M059J (cell line): ENCODE measurements around the gene KLHL33. TPM values are rescaled to one million over a fixed set of nuclear protein-coding genes. Genes with fewer than 3 reads are reported as not detected.
A peak's percentile ranks its signal among the peaks of the same experiment; 100 is the strongest.

ENCODE experiments used
- DNase-seq: peaks from one replicate; pipeline ENCODE4 v3.0.0-alpha.2; 2012; ENCODE audit warnings: low read depth
- total RNA-seq: library from RNA; depleted of rRNA; stranded (reverse); fragments of >200 nt; shearing (Covaris generic); gene quantifications from 2 replicates; pipeline ENCODE4 v1.2.3, GENCODE V29; 2014

The KLHL33 gene
- total RNA-seq, 1 experiment from 2014 or later = not detected

DNA sequence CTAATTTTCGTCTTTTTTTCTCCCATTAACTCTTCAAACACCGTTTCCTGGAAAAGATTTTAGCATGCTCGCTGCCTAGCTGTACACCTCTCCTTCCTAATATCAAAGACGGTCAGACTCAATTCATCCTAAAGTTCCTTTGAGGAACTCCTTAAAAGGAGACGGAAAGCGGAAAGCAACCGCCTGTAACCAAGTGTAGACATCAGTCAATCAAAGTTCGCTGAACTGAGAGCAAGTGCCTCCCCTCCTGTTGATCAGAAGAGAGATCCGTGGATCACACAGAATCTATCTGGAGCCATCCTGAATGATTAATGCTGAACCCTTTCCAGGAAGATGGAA is 22.3 kb downstream of the KLHL33 start:
- peak; percentile 25 for DNase-seq

DNA sequence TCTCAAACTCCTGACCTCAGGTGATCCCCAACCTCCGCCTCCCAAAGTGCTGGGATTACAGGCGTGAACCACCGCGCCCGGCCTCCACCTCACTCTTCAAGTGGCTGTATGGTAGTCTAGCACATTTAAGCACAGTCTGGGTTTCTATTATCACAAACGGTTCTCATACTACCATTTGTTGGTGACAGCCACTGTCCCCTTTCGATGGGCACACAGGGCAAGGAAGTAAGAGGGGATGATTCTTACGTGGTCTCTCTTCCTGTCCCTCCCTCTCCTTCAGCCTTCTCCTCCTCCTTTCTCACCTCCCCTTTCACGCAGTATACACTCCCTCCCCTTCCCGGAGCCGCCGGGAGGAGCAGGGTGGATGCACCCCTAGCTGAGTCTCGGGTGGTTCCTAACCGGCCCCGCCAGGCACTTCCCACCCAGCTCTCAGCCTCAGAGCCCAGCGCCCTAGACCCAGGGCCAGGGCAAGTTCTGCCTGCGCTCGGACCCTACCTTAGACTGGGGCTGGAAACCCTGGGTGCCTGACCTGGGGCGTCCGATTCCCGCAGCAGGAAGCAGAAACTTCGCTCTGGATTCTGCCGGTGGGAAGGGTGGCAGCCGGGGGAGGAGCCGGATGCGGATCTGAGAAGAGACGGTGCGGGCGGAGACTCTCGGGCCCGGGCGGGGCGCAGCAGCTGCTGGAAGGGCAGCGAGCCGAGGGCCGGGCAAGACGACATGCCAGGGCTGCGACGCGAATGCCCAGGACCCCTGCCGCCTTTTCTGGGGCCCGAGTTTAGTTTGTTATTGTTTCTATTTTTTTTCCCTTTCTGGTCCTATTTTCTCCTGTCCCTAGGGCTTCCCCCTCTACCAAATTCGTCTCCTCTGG is 22.9 kb downstream of the KLHL33 start, which contains the start of gene TEP1:
Gene TEP1 (minus strand): TSS at position 626 of the 868 bp plus-strand sequence. CDS start 5,062 bp downstream, outside the sequence.
- peak; percentile 84 for DNase-seq

DNA sequence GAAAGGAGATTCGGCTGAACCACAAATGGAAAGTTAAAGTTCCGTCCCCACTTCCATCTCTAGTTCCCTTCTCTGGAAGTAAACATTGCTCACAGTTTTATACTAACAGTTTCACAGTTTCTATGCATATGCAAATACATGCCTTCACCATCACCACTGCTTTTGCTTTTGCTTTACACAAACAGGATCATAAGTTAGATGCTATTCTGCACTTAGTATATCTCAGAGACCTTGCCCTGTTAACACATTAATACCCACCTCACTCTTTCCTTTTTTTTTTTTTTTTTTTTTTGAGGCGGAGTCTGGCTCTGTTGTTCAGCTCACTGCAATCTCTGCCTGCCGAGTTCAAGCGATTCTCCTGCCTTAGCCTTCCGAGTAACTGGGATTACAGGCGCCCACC is 23.6 kb downstream of the KLHL33 start:
- peak; percentile 15 for DNase-seq

DNA sequence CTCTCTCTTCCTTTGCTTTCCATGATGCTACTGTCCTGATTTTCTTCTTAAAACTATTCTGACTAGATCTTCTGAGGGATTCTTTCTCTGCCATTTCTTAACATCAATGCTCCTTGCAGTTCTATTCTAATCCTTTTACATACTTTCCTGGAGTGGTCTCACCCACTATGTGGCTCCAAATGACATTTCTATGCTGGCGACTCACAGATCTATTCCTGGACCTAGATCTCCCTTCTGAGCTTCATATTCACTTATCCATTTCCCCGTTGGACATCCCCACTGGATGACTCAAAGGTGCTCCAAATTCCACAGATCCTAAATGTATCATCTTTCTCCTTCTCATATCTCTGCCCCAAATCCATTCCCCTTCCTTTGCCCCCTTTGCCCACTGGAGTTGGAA is 26.7 kb downstream of the KLHL33 start:
- peak; percentile 41 for DNase-seq

DNA sequence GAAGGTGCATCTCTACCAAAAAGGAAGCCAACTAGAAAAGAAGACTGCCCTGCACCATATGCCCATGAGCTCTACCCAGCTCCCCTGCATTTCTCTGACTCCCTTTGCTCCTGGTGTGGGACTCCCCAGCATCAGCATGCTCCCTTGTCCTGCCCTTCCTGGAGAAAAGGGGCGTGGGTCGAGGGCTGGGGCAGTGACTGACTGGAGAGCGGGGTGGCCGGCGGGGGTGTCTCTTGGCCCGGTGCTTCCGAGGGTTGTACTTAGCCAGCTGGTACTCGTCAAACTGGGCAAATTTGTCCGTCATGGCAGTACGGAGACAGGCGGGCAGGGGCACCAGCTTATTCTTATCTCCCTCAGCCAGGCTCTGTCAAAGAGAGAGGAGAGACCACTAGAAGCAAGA is 32.4 kb downstream of the KLHL33 start:
- no peak for DNase-seq

DNA sequence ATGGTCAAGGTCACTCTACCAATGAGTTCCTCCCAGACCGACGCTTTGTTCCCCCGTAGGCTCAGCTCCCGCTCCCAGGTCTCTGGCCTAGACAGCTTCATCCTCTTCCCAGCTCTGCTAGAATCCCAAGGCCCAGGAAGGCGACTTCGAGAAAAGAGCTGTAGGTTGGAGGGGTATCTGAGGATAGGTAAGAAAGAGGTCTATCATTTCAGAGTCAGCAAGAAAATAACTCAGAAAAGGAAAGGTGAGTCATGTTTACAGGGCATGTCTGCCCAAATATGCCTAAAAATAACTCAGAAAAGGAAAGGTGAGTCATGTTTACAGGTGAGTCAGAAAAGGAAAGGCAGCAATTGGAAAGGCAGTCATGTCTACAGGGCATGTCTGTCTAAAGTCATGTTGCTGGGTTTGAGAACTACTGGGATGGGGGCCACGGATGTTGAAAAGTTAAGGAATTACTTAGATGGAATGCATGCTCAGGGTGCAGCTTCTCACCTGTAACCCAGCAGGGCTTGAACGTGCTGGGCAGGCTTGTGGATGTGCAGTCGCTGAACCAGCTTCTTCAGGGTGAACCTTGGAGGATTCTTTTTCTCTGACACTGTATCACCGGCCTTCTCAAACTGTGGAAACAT is 34.9 kb downstream of the KLHL33 start:
- DNase-seq = peak; percentile 84

GRCh38 chr14:20400589-20400964 is 35.4 kb downstream of the KLHL33 start:
- no peak for DNase-seq

- DNase-seq = no peak
Measured at GRCh38 chr14:20397511-20397910, 38.5 kb downstream of the KLHL33 start.

- DNase-seq = no peak
Measured at GRCh38 chr14:20391505-20391904, 44.5 kb downstream of the KLHL33 start.

- no peak for DNase-seq
Measured at GRCh38 chr14:20388159-20388558, 47.8 kb downstream of the KLHL33 start.

DNA sequence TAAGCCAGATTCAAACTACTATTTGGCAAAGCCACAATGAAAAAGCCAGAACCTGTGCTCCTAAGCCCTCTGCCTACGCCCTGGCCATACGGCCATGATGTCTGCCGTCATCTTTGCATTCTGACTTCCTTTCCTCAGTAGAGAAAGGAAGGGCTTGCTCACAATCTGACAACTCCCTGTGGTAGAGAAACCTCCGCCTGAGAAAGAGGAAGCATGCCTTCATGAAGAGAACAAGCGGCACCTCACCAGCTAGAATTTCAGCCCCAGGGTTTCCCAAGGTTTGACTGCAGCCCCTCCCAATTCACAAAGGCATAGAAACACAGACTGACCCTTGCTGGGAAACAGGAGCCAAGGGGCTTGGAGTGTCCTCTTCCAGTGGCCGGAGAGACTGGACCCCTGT is 48.4 kb downstream of the KLHL33 start:
- no peak for DNase-seq

DNA sequence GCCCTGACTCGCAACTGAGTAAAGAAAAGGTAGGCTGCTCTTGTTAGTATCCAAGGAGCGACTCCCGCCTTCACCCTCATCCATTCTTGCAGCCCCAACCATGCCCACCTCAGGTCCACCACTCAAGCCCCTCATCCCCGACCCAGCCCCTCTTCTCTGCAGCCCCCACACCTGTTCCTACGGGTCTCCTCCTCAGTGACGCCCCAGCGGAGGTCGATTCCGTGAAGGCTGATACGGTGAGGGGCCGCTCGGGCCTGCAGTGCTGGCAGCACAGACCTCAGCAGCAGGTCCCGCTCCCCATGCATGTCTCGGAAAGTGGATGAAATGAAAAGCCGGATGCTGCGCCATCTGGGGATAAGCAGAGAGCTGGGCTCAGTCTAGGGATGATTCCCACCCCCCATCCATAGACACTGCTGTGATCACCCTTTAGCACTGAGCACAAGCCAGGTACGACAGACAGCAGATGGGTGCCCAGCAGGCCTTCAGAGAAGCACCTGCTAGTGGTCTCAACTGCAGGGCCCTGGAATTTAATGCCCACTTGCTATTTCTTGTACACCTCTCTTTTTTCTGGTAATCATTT is 49.6 kb downstream of the KLHL33 start:
- DNase-seq = no peak

GRCh38 chr14:20384886-20385285 is 51.1 kb downstream of the KLHL33 start:
- no peak for DNase-seq

- DNase-seq = no peak
Measured at GRCh38 chr14:20384321-20384720, 51.6 kb downstream of the KLHL33 start.

DNA sequence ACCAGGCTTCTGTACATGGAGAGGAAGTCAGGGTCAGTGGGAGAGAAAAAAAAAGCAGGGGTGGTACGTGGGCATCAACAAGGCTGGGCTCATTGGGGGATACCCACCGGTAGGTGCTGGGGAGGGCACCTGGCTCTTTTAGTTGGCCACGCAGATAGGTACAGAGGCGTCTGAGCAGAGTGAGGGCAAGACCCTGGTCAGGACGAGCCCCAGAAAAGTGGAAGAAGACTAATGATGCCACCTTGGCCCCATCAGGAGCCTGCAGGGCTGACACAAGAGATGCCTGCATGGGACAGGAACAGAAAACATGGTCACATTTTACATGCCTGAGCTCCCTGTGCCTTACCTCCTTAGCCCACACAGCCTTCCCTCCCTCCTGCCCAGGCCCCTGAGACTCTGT is 52.3 kb downstream of the KLHL33 start:
- DNase-seq = no peak

DNA sequence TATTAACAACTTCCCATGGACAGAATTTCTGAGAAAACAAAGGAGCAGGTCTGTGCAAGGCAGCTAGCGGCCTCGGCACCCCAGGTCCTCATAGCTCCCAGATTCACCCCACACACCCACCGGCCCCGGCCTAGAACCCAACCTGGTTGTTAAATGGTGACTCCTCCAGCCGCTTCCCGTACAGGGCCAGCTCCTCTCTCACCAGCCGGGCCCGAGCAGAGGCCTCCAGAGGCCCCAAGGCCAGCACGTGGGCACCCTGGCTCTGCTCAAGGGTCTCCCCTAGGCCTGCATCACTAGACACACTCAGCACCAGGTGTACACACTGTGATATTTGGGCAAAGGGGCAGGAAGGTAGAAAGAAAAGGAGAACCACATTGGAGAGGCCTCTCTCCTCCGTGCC is 52.9 kb downstream of the KLHL33 start:
- no peak for DNase-seq

DNA sequence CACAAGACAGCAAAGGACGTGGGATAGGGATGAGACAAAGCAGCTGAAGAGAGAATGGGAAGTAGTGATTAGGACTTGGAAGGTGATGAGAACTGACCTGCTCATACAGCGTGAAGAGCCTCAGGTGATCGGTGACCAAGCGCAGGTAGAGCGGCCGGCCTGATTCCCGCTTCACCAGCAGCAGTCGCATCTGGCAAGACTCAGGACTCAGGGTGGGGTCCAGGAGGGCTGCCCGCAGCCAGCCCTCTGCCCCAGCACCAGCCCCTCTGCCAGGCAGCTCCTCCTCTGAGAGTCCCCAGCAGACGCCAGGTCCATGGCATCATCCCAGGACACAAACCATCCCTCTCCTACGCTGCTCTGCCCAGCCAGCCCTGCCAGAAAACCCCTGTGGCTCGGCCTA is 53.4 kb downstream of the KLHL33 start:
- no peak for DNase-seq

GRCh38 chr14:20381341-20381740 is 54.6 kb downstream of the KLHL33 start:
- DNase-seq = no peak

- DNase-seq = no peak
Measured at GRCh38 chr14:20380681-20381080, 55.3 kb downstream of the KLHL33 start.

DNA sequence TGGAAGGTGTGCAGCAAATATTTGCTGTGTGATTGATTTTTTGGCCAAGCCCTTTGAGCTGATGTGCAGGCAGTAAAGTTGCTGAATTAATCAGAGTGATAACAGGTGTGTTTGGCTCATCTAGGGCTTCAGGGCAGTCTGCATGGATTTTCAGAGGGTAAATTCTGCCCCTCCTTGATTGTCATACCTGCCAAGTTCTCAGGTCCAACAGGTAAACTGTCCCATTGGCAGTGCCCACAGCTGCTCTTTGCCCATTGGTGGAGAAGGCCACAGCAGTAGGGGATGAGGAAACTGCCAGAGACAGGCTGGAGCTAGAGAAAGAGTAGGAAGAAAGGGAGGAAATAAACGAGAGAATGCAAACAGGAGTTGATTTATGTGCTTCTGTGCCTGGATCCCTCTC is 56.2 kb downstream of the KLHL33 start:
- no peak for DNase-seq

DNA sequence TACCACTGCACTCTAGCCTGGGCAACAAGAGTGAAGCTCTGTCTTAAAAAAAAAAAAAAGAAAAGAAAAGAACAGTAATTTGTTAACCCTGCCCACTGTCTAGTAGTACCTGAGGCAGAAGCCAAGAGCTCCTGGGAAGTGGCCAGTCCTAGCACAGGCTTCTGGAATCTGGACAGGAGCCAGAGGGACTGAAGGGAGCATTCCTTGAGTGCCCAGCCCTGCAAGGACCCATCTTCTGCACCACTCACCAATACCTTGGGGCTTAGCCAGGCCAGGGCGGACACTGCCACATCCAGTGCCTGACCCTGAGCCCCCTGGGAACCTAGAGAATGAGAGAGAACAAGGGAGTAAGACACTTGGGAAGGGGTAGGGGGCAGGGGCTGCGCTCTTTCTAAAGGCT is 58.8 kb downstream of the KLHL33 start:
- peak; percentile 12 for DNase-seq

- no peak for DNase-seq
Measured at GRCh38 chr14:20376071-20376588, 59.8 kb downstream of the KLHL33 start.
